Activated CD4-positive, alpha-beta T cell treated with anti-CD3 and anti-CD28 coated beads for 36 hours (primary cell): Measurements from ENCODE around the gene C1GALT1C1L. TPM values are rescaled to one million over a fixed set of nuclear protein-coding genes. Genes with fewer than 3 reads are reported as not detected.

ENCODE experiments used
- ATAC-seq: fragments of 200-7000 bp; cut with Tn5 transposase; one replicate; pipeline ENCODE4 v1.10.0; 2021; ENCODE audit warnings: mild to moderate bottlenecking, moderate library complexity
- CTCF ChIA-PET: fragments of 350-600 bp; sonication (Branson Sonifier 250); formaldehyde crosslinking; loops from one replicate; lab custom pipeline; 2021; ENCODE audit warnings: antibody characterized with exemption; lab: Charles Lee
- POLR2A ChIA-PET: fragments of 350-600 bp; sonication (Branson Sonifier 250); formaldehyde crosslinking; loops from one replicate; lab custom pipeline; 2021; ENCODE audit warnings: antibody characterized with exemption, inconsistent platforms; lab: Charles Lee
- DNase-seq: peaks from one replicate; pipeline ENCODE4 v3.0.0-alpha.2; 2020
- H3K27ac Mint-ChIP-seq: one replicate; pipeline ENCODE4 v1.8.0; 2021; ENCODE audit warnings: mixed read lengths
- H3K27me3 Mint-ChIP-seq: one replicate; pipeline ENCODE4 v1.8.0; 2021; ENCODE audit warnings: mixed read lengths
- H3K36me3 Mint-ChIP-seq: one replicate; pipeline ENCODE4 v1.8.0; 2021; ENCODE audit warnings: low read depth, mixed read lengths
- H3K4me1 Mint-ChIP-seq: one replicate; pipeline ENCODE4 v1.8.0; 2021; ENCODE audit warnings: mixed read lengths
- H3K4me3 Mint-ChIP-seq: one replicate; pipeline ENCODE4 v1.8.0; 2021; ENCODE audit warnings: mild to moderate bottlenecking, moderate library complexity, mixed read lengths
- H3K9me3 Mint-ChIP-seq: one replicate; pipeline ENCODE4 v1.8.0; 2021; ENCODE audit warnings: low read depth, mixed read lengths
- intact Hi-C, 2 experiments: fragments of 100-400 bp; cut with DNase I in 1 of 2; cut with micrococcal nuclease in 1 of 2; formaldehyde crosslinking; loops; one replicate each; pipeline versions ENCODE4 v1.14.2 to v1.15.1; 2022 to 2024; cut with DNase I, micrococcal nuclease
- total RNA-seq, 2 experiments: library from RNA; stranded (reverse); gene quantifications; one replicate each; pipeline ENCODE4 v1.2.3, GENCODE V29; 2021

C1GALT1C1L gene
- not detected for total RNA-seq

- DNase-seq = peak; percentile 34
- intact Hi-C loops = no loop called here
- CTCF ChIA-PET = no interaction called here
- POLR2A ChIA-PET = interaction anchor here (0.6 kb wide), 1 partner anchor 319 kb away, joined by 3 read pairs; no protein-coding TSS in a partner anchor
- Mint-ChIP-seq H3K36me3 (peaks cover 2% of the 10 kb centered on the region), H3K9me3 (peaks cover 5% of the 10 kb centered on the region), H3K27ac (no peak within 1 kb of the TSS), H3K4me3 (peak within 1 kb of the TSS; percentile 26), H3K27me3 (peaks cover 26% of the 10 kb centered on the region), H3K4me1 (peaks cover 2% of the 10 kb centered on the region)
- ATAC-seq = peak; percentile 61
Measured at GRCh38 chr2:43676322-43677050, at the start of gene C1GALT1C1L. Gene C1GALT1C1L, minus strand, starts transcription at chr2:43676429. Its CDS starts 107 bp downstream, at chr2:43676322.

- no peak for ATAC-seq
- ChIA-PET CTCF (no interaction called here), POLR2A (no interaction called here)
- intact Hi-C loops = no loop called here
- Mint-ChIP-seq H3K4me3 (no peak overlapping the region), H3K27me3 (peaks cover 6% of the 10 kb centered on the region), H3K9me3 (no peaks in the 10 kb centered on the region), H3K27ac (no peak overlapping the region), H3K4me1 (no peaks in the 10 kb centered on the region), H3K36me3 (no peaks in the 10 kb centered on the region)
- DNase-seq = no peak
Measured at GRCh38 chr2:43725711-43726246, 49.5 kb upstream of the C1GALT1C1L start.

- H3K9me3 Mint-ChIP-seq = no peaks in the 10 kb centered on the region
Measured at GRCh38 chr2:43724728-43725526, 48.7 kb upstream of the C1GALT1C1L start.

DNA sequence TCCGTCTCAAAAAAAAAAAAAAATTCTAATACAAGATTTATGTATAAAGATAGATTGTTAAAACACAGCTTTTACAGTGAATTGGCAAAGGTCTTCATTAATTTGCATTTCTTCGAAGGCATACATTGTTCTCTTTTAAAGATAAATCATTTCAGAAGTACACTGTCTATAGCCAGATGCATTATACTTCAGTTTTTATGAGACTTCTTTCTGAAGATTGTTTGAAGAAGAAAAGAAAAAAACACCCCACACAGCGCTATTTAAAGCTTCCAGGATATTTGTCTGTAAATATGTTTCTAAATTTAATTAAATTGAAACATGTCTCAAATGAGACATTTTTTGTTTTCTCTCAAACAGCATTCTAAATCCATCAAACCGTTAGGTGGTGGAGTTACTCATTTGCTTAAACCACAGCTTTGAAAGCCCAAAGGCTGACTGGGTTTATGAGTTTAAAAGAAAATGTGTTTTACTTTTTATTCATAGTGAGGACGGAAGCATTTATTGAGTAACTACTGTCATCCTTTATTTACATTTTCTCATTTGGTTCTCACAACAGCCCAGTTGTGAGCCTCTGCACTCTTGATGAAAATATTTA is 42.4 kb upstream of the C1GALT1C1L start:
- Mint-ChIP-seq H3K27me3 (peaks cover 11% of the 10 kb centered on the region), H3K27ac (no peak overlapping the region), H3K4me1 (no peaks in the 10 kb centered on the region), H3K36me3 (no peaks in the 10 kb centered on the region), H3K4me3 (no peak overlapping the region), H3K9me3 (no peaks in the 10 kb centered on the region)
- ChIA-PET POLR2A (interaction anchor here (0.5 kb wide), 1 partner anchor 1768 kb away, joined by 8 read pairs; no protein-coding TSS in a partner anchor), CTCF (no interaction called here)
- ATAC-seq (no peak), DNase-seq (no peak)
- intact Hi-C loops = no loop called here

More at GRCh38 chr2:43724728-43725526, 48.7 kb upstream of the C1GALT1C1L start:
- ChIA-PET CTCF (interaction anchor here (0.6 to 0.9 kb wide), 2 partner anchors 112 to 128 kb away, joined by 3 to 4 read pairs; no protein-coding TSS in a partner anchor), POLR2A (no interaction called here)
- no peak overlapping the region for H3K4me3 Mint-ChIP-seq
- intact Hi-C loops = no loop called here
- peaks cover 6% of the 10 kb centered on the region for H3K27me3 Mint-ChIP-seq
- ATAC-seq = no peak
- no peaks in the 10 kb centered on the region for H3K36me3 Mint-ChIP-seq
- DNase-seq = no peak
- H3K27ac Mint-ChIP-seq = no peak overlapping the region
- no peaks in the 10 kb centered on the region for H3K4me1 Mint-ChIP-seq

- DNase-seq (no peak), ATAC-seq (no peak)
- ChIA-PET POLR2A (no interaction called here), CTCF (no interaction called here)
- Mint-ChIP-seq H3K4me3 (no peak overlapping the region), H3K36me3 (no peaks in the 10 kb centered on the region), H3K9me3 (no peaks in the 10 kb centered on the region), H3K27ac (no peak overlapping the region), H3K27me3 (peaks cover 11% of the 10 kb centered on the region), H3K4me1 (no peaks in the 10 kb centered on the region)
- intact Hi-C loops = no loop called here
Measured at GRCh38 chr2:43717322-43717721, 41.1 kb upstream of the C1GALT1C1L start.

DNA sequence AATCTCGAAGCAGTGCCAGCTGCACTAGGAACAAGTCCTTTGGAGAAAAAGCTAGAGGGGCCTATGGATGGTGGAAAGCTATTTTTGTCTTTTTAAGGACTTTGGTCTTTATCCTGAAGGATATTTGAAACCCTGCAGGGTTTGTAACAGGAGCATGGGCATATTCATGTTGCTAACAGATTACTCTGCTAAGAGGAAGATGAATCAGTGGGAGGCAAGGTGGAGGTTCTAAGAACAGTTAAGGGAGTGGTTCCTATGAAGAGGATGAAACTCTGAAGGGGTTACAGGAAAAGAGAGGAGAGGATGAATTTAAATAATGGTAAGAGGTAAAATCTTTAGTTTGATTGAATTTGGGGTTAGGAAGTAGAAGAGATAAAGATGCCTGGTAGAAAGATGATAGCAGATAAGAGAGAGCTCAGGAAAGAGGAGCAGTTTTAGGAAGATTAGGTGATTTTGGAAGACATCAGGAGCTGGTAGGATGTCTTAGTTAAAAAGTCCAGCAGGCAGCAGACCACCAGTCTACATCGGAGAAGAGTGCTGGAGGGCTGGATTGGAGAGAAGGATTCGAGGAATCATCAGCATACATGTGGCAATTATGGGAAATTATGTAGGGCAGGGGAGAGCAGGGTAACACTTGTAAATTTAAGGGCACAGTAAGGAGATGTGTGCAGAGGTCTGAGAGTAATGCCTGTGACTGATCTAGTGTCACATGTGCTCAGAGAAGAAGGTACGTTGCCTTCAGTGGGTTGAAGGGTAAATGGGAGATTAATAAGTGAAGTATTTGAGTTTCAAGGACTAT is 39.3 kb upstream of the C1GALT1C1L start:
- ChIA-PET CTCF (interaction anchor here (0.8 kb wide), 1 partner anchor 317 kb away, joined by 3 read pairs; no protein-coding TSS in a partner anchor), POLR2A (interaction anchor here (0.6 kb wide), 1 partner anchor 16 kb away, joined by 3 read pairs; no protein-coding TSS in a partner anchor)
- peaks cover 15% of the 10 kb centered on the region for H3K27me3 Mint-ChIP-seq
- H3K9me3 Mint-ChIP-seq = no peaks in the 10 kb centered on the region
- no peaks in the 10 kb centered on the region for H3K4me1 Mint-ChIP-seq
- no peak overlapping the region for H3K27ac Mint-ChIP-seq
- no peak for ATAC-seq
- H3K36me3 Mint-ChIP-seq = no peaks in the 10 kb centered on the region
- H3K4me3 Mint-ChIP-seq = no peak overlapping the region
- no peak for DNase-seq
- intact Hi-C loops = no loop called here

GRCh38 chr2:43714164-43714563 is 37.9 kb upstream of the C1GALT1C1L start:
- peaks cover 15% of the 10 kb centered on the region for H3K27me3 Mint-ChIP-seq
- H3K36me3 Mint-ChIP-seq = no peaks in the 10 kb centered on the region
- POLR2A ChIA-PET = no interaction called here
- H3K4me3 Mint-ChIP-seq = no peak overlapping the region
- intact Hi-C loops = no loop called here
- ATAC-seq (no peak), DNase-seq (no peak)
- H3K9me3 Mint-ChIP-seq = no peaks in the 10 kb centered on the region
- no peak overlapping the region for H3K27ac Mint-ChIP-seq
- CTCF ChIA-PET = interaction anchor here (0.7 kb wide), 1 partner anchor 374 kb away, joined by 3 read pairs; no protein-coding TSS in a partner anchor
- H3K4me1 Mint-ChIP-seq = no peaks in the 10 kb centered on the region

GRCh38 chr2:43710866-43711265 is 34.6 kb upstream of the C1GALT1C1L start:
- no peak for ATAC-seq
- intact Hi-C loops = no loop called here
- Mint-ChIP-seq H3K27ac (no peak overlapping the region), H3K36me3 (no peaks in the 10 kb centered on the region), H3K4me3 (no peak overlapping the region), H3K9me3 (no peaks in the 10 kb centered on the region), H3K4me1 (no peaks in the 10 kb centered on the region), H3K27me3 (peaks cover 20% of the 10 kb centered on the region)
- ChIA-PET CTCF (interaction anchor here (0.6 kb wide), 1 partner anchor 216 kb away, joined by 3 read pairs; no protein-coding TSS in a partner anchor), POLR2A (no interaction called here)
- no peak for DNase-seq

GRCh38 chr2:43708891-43709290 is 32.7 kb upstream of the C1GALT1C1L start:
- Mint-ChIP-seq H3K27me3 (peaks cover 15% of the 10 kb centered on the region), H3K27ac (no peak overlapping the region), H3K4me3 (no peak overlapping the region), H3K9me3 (no peaks in the 10 kb centered on the region), H3K36me3 (no peaks in the 10 kb centered on the region), H3K4me1 (no peaks in the 10 kb centered on the region)
- intact Hi-C loops = no loop called here
- no peak for DNase-seq
- ChIA-PET POLR2A (no interaction called here), CTCF (no interaction called here)
- no peak for ATAC-seq

GRCh38 chr2:43708178-43708577 is 31.9 kb upstream of the C1GALT1C1L start:
- Mint-ChIP-seq H3K27ac (no peak overlapping the region), H3K36me3 (no peaks in the 10 kb centered on the region), H3K9me3 (no peaks in the 10 kb centered on the region), H3K27me3 (peaks cover 15% of the 10 kb centered on the region), H3K4me1 (no peaks in the 10 kb centered on the region), H3K4me3 (no peak overlapping the region)
- ATAC-seq (no peak), DNase-seq (no peak)
- intact Hi-C loops = no loop called here
- ChIA-PET POLR2A (no interaction called here), CTCF (no interaction called here)
